GM21447 (cell line): ENCODE measurements around the gene USP34.

Experiments used
- ATAC-seq: cut with Tn5 transposase; IDR thresholded peaks from one replicate; pipeline ENCODE4 v1.9.1; 2021; ENCODE audit not compliant: unreplicated experiment

The USP34 gene

GRCh38 chr2:61255580-61256437 is 215.1 kb downstream of the USP34 start:
- no peak for ATAC-seq

DNA sequence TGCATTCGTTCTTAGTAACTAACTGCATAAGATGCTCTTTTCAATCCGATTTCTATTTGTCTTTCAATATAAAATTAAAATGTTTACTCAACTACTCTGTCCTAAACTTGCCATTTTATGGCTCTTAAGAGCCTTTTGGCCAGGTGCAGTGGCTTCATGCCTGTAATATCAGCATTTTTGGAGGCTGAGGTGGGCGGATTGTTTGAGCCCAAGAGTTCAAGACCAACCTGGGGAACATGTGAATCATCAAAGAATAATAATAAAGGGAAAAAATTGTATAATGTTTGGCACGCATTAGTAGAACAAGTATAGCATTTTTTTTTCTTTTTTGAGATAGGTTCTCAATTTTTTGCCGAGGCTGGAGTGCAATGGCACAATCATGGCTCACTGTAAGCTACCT is 216.4 kb downstream of the USP34 start:
- no peak for ATAC-seq

DNA sequence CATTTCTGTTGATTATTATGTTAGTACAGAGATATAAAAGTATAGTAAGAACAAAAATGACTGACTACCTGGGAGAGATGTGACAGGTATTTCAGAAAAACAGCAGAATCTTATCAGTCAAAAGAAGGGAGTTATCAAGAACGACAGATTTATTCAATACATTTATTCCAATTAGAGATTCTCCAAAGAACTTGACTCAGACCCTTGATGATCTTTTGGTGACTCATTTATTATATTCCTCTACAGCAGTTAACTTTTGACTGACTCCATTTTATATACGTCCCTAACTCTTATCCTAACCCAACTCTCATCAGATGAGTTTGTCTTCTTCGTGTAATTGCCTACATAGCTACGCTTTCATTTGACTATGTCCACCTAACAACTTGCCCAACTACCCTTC is 217.8 kb downstream of the USP34 start:
- no peak for ATAC-seq

DNA sequence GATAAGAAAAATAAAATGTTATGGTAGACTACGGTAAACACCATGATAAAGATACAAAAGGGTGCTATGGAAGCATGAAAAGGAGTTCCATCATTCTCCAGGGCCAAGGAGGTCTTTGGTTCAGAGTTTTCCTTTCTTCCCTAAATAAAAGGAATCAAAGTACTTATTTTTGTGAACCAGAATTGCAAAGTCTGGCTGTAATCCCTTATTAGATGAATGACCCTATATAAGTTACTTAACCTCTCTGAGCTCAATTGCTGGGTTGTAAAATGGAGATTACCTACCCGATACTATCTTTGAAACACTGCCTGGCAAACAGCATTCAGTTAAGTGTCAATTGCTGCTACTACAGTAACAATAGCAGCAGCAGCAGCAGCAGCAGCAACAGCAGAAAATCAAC is 218.9 kb downstream of the USP34 start:
- ATAC-seq: no peak

DNA sequence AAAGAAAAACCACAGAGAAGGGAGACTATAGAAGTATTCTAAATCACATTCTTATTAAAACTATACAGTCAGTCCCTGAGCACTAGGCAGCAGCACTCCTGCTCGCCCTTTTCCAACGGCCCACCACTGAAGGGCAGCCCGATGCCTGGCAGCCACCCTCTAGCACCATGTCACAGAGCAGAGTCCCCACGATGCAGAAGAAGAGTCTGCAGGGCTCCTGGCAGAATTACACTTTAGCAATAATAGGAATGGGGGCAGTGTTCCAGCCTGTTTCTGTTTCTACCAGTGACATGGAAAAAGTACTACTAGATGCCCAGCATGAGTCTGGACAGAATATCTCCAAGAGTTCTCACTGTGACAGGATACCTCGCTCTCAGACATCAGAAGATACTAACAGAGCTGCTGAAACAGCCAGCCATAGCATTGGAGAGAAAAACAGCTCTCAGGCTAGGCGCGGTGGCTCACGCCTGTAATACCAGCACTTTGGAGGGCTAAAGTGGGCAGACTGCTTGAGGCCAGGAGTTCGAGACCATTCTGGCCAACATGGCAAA is 221.3 kb downstream of the USP34 start:
- ATAC-seq: no peak

DNA sequence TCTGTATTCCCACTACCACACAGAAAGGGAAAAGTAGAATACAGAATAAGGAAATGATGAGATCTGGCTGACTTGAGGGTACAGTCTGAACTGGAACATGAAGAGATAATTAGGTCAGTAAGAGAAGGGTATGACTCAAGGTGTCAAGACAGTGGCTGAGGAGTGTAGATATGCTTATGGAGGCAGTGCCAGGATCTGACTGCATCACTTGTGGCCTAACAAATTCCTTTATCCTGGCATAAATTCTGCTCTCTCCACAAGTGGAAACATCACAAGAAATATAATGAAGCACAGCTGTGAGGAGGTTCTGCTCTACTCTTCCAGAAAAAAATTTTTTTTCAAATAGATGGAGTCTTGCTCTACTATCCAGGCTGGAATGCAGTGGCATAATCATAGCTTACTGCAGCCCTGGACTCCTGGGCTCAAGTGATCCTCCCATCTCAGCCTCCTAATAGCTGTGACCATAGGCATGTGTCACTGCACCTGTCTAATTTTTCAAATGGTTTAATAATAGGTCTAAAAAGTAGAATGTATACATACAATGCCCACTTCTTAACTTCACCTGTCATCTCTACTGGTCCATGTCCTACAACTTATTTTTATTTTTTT is 223.6 kb downstream of the USP34 start:
- no peak for ATAC-seq

- no peak for ATAC-seq
These were observed 226.2 kb downstream of the USP34 start for GRCh38 chr2:61244694-61245093.

GRCh38 chr2:61241266-61241665 is 229.6 kb downstream of the USP34 start:
- ATAC-seq: no peak

DNA sequence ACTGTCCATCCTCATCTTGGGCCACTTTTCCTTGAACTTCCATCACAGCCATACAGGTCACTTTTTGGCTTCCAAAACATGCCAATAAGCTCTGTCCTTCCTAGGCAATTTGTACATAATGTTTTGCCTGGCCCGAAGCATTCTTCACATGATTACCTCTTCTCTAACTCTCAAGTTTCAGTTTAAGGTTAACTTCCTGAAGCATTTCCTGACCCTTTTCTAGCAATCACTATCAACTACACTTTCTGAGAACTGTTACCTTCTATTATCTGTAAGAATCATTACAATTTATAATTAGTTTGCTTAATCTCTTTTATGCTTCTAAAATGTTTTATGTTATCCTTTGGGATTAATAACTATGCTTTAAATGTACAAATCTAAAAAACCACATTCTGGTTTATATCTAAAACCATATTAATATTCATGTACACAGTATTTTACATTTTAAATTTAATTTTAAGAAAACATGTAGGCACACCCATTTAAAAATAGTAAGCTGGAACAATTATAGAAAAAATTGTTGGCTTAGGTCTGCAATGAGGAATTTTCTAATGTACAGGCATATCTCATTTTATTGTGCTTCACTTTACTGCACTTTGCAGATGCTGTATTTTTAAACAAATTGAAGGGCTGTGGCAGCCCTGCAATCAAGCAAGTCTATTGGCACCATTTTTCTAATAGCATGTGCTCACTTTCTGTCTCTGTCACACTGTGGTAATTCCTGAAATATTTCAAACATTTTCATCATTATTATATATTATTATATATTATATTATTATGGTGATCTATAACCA is 232.5 kb downstream of the USP34 start:
- ATAC-seq: no peak

DNA sequence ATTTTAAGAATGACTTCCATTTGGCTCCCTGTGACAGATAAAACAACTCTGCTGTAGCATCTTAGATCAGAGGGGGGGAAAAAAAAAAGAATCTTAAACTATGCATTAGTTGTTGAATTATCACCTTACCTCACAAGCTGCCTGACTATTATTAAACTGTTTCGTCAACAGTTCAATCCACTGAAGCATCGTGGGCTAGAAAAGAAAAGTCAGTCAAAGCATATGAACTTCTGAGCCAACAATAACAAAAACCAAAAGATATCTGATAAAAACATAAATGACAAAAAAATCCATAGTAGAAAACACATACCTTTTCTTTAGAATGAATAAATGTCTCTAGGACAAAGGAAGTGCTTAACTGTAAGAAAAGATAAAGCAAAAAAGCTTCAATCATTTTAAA is 235.2 kb downstream of the USP34 start:
- ATAC-seq: no peak

- no peak for ATAC-seq
These were observed 237.3 kb downstream of the USP34 start for GRCh38 chr2:61233581-61233980.

DNA sequence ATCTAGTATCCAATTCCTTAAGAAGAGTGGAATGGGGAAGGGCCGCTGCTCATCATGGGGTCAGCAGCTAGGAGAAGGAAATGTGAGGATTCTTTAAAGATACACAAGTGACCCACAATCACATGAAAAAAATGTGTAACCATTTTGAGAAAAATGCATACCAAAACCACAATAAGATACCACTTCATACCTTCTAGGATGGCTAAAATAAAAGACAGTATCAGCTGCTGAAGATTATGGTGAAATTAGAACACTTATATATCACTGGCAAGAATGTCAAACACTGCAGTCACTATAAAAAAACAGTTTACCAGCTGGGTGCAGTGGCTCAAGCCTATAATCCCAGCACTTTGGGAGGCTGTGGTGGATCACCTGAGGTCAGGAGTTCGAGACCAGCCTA is 241.0 kb downstream of the USP34 start:
- ATAC-seq: no peak

GRCh38 chr2:61222567-61222966 is 248.3 kb downstream of the USP34 start:
- ATAC-seq: no peak

- no peak for ATAC-seq
These were observed 249.1 kb downstream of the USP34 start for GRCh38 chr2:61221819-61222218.

GRCh38 chr2:61220768-61221167 is 250.1 kb downstream of the USP34 start:
- no peak for ATAC-seq

- no peak for ATAC-seq
These were observed 252.1 kb downstream of the USP34 start for GRCh38 chr2:61218817-61219170.

- ATAC-seq: no peak
These were observed 252.6 kb downstream of the USP34 start for GRCh38 chr2:61218076-61218816.

DNA sequence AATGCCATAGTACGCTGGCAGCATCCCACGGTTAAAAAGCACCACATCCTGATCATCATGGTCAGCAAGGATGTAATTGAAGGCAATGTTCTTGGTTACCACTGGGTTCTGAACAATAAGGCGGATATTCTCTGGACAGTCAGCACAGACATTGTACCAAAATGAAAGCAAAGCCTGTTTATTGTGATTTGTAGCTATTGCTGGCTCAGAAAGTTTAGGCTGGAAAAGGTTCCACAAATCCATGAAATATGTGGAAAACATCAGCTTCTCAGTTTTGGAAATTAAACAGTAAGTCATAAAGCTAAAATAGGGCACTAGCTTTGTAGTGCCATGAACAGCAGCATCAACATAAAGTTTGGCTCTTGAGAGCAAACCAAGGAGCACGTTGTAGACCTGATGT is 256.7 kb downstream of the USP34 start:
- no peak for ATAC-seq

GRCh38 chr2:61210332-61210981 is 260.4 kb downstream of the USP34 start:
- ATAC-seq: no peak

DNA sequence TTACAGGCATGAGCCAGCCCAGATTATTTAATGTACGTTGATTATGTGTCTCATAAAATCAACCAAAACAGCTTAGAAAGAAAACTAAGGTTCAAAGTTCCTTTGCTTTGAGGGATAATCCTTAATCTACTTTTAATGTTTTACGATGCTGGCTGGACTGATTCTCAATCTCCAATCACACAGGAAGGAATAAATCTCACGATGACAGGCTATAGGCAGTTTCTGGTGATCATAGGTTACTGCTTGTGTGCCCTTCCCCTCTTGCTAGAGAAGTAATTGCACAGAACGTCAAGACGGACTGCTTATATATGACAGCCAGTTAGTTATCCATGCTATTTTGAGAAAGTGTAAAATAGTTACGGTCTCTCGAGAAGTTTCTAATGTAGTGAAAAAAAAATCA is 265.8 kb downstream of the USP34 start:
- ATAC-seq: no peak
